NT2/D1 (cell line): ENCODE data around the gene ZNF789.

Experiments
- SUZ12 ChIP-seq: IDR thresholded peaks from 2 replicates; pipeline ENCODE4 v1.6.1; 2011; ENCODE audit not compliant: insufficient read length, insufficient read depth; ENCODE audit errors: extremely low read depth
- ZNF274 ChIP-seq: IDR thresholded peaks from 2 replicates; pipeline ENCODE4 v1.6.1; 2011; ENCODE audit warnings: mild to moderate bottlenecking, low read depth, low read length

- TF ChIP-seq ZNF274, result no peak
- no peak for TF ChIP-seq SUZ12
Observed at GRCh38 chr7:99455874-99456273, 16.8 kb upstream of the ZNF789 start.
